ENCODE results near the gene YTHDC2.
"Not testable (repeated sequence)": the region's sequence is repeated elsewhere in the genome, so short reads cannot be mapped to it uniquely, and the experiment has no call there.

YTHDC2 gene

DNA sequence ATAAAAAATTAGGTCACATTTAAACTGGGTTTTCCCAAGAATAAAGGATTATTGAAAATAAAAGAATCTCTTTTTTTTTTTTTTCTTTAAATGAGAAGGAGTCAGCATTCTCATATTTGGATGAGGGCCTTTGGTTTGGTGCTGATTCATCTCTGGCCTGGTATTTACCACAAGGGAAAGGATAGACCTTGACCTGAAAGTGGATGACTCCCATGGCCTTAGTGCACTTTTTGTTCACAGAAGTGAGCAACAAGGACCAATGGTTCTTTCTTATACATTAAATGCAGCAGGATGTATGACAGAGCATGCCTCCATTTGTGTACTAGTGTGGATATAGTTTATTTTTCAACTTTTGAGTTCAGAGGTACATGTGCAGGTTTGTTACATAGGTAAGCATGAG, 6.9 kb downstream of the YTHDC2 start:
- no peak for DNase-seq (ENCODE audit: low read depth in 3 of 3)

DNA sequence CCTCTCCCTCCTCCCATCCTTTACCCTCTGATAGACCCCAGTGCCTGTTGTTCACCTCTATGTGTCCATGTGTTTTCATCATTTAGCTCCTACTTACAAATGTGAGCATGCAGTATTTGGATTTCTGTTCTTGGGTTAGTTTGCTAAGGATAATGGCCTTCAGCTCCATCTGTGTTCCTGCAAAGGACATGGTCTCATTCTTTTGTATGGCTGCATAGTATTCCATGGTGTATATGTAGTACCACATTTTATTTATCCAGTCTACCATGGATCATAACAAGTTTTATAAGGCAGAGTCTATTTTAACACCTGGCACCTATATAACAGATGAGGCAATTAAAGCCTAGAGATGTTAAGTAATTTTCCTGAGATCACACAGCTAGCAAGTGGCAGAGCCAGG, 7.4 kb downstream of the YTHDC2 start:
- DNase-seq (ENCODE audit: low read depth in 3 of 3): no peak

DNA sequence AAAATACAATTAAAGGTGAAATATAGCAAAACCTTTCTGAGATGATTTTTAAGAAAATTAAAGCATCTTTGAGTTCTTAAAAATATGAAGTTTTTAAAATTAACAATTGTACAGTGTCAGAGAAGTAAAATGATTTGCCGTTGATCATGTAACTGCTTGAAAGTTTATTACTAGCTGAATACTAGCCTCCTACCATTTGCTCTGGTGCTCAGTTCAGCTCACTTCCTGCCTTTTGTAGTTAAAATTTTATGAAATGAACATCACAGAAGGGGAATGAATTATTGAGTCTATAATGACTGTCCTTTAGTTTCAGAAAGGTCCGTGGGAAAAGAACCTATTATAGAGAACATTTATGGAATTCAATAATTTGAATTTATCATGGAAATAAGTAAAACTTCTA, 9.7 kb downstream of the YTHDC2 start:
- DNase-seq (ENCODE audit: low read depth in 3 of 3): no peak

DNA sequence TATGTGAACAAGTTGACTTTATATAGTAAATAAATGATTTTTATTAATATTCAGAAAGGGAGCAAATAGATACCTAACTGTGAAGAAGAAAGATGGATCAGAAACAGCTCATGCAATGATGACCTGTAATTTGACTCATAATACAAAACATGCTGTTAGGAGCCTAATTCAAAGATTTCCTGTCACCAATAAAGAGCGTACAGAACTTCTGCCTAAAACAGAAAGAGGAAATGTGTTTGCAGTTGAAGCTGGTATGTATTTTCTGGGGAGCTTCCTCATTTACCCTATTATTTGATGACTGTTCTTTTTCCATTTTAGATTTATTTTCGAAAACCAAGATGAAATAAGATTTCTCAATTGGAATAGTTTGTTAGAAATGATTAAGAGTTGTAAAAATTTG, 11.4 kb downstream of the YTHDC2 start:
- no peak for DNase-seq (ENCODE audit: low read depth in 3 of 3)

DNA sequence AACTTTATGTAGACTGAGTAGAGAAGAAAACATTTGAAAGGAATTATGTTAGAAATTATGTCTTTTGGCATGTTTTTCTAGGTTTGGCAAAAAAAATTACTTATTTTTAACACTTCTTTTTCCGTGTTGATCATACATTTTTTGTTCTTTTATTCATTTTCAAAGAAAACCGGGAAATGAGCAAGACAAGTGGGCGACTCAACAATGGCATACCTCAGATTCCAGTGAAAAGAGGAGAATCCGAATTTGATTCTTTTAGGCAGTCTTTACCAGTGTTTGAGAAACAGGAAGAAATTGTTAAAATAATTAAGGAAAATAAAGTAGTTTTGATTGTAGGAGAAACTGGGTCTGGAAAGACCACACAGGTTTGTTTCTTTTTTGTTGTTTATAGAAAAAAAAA, 12.9 kb downstream of the YTHDC2 start:
- DNase-seq (ENCODE audit: low read depth in 3 of 3): no peak

DNA sequence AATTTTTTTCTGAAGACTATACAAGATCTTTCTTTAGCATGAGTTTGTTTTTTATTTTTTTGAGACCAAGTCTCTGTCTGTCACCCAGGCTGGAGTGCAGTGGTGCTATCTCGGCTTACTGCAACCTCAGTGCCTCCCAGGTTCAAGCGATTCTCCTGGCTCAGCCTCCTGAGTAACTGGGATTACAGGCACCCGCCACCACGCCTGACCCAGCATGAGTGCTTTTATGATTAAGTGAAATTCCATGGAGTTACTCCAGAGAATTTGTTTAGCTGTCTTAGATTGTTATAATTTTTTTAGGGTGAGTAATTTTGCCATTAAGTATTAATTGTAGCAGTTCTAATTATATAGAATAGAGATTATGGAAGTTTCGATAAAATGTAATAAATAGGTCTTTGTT, 14.3 kb downstream of the YTHDC2 start:
- no peak for DNase-seq (ENCODE audit: low read depth in 3 of 3)

DNA sequence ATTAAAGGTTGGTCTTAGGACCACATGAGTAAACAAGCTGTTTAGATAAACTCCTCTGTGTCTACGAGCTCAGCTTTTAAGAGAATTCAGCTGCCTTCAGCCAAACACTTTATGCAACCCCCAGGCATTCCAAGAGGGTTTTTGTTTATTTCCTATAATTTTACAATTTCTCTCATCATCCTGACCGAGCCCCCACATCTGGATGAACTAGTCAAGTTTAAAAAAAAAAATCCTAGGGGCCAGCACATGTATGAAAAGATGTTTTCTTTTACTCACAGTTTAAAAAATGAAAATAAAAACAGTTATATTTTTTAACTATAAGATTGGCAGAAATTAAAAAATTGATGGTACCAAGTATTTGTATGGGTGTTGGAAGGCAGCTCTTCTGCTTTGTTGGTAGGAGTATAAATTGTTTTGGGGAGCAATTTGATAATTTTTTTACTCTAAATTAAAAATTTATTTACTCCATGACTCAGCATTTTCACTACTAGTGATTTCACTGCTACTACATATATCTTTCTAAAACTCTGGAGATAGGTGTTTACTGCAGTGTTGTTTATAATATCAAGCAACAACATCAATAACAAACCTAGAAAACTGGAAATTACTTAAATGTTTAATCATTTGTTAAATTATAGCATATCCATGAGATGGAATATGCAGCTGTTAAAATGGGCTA, 18.1 kb downstream of the YTHDC2 start:
- no peak for DNase-seq (ENCODE audit: low read depth in 3 of 3)

DNA sequence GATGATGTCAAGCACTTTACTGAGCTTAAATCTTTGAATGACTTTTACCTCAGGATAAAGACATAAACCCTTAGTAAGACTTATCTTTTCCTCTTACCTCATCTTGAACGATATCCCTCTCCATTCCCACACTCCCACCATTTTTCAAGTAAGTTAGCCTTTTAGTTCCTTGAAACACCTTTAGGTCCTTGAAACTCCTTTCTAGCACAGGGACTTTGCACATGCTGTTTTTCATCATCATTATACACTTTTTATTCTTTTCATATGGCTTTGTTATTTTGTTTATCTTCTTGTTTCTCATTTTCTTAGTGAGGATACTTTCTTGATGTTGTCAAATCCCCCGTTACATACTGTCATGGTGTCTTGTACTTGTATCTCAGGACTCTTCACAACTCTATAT, 24.8 kb downstream of the YTHDC2 start:
- no peak for DNase-seq (ENCODE audit: low read depth in 3 of 3)

DNA sequence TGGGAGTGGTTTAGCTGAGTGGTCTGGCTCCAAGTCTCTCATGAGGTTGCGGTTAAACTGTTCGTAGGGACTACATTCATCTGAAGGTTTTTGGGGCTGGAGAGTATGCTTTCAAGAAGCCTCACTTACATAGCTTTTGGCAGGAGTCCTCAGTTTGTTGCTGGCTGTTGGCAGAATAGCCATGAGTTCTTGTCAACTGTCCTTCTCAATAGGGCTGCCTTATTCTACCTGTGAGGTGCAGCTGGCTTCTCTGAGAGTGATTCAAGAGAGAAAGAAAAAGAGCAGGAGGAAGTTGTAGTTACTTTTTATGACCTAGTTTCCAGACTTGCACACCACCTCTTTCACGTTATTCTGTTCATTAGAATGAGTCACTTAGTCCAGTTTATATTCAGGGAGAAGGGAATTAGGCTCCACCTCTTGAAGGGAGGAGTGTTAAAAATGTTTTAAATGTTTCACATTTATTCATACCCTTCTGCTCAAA, 33.2 kb downstream of the YTHDC2 start:
- no peak for DNase-seq (ENCODE audit: low read depth in 3 of 3)

DNA sequence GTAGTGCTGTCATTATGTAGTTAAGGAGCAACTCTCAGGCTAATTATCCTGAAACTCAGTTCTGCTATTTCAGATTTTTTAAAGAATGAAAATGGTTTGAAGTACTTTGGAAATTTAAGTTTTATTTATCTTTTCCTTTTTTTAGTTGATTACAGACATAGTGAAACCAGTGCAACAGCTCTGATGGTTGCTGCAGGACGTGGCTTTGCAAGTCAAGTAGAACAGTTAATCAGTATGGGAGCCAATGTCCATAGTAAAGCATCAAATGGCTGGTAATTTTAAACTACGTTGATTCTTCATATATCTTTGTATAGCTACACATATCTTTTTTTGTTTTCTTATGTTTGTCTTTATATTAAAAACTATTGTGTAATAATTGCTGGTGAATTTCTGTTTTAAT, 34.9 kb downstream of the YTHDC2 start:
- no peak for DNase-seq (ENCODE audit: low read depth in 3 of 3)

DNA sequence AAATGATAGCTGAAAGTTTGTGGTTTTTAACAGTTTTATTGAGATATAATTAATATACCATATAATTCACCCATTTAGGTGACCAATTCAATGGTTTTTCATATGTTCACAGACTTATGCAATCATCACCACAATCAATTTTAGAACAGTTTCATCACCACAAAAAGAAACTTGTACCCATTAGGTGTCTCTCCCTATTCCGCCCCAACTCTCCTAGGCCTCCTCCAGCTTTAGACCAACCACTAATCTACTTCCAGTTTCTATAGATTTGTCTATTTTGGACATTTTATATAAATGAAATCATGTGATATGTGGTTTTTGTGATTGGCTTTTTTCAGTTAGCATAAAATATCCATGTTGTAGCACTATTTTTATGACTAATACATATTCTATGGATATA, 38.6 kb downstream of the YTHDC2 start:
- DNase-seq (ENCODE audit: low read depth in 3 of 3): no peak

DNA sequence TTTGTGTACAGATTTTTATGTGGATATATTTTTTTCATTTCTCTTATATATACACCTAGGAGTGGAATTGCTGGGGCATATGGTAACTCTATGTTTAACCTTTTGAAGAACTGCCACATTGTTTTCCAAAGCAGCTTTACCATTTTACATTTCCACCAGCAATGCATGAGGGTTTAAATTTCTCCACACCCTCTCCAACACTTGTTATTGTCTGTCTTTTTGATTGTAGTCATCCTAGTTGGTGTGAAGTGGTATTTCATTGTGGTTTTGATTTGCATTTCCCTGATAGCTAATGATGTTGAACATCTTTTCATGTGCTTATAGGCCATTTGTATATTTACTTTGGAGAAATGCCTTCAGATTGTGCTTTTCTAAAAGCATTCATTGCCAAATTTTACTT, 39.1 kb downstream of the YTHDC2 start:
- no peak for DNase-seq (ENCODE audit: low read depth in 3 of 3)

DNA sequence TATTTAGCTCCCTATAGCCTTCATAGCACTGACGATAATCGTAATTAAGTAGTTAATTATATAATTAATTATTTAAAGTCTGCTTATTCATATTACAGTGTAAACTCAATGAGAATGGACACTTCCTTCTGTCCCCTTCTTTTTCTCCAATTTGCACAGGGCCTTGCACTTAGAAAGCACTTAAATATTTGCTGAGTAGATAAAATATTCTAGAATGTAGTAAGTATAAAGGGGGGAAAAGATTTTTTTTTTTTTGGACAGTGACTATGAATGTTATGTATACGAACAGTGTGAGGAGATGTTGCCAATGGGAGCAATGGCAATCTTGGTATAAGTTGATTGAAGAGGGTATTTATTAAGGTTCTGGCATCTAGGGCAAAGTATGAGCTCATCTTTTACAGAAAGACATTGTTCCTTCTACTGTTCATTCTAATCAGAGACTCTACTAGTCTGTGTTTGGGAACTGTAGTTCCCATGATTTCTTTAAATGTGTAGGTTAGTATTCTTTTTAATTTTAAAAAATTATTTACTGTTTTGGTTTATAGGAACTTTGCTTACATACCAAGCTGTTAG, 49.4 kb downstream of the YTHDC2 start:
- no peak for DNase-seq (ENCODE audit: low read depth in 3 of 3)

DNA sequence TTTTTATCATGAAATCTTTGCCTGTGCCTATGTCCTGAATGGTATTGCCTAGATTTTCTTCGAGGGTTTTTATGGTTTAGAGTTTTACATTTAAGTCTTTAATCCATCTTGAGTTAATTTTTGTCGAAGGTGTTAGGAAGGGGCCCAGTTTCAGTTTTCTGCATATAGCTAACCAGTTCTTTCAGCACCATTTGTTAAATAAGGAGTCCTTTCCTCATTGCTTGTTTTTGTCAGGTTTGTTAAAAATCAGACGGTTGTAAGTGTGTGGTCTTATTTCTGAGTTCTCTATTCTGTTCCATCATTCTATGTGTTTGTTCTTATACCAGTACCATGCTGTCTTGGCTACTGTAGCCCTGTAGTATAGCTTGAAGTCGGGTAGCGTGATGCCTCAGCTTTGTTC, 55.9 kb downstream of the YTHDC2 start:
- no peak for DNase-seq (ENCODE audit: low read depth in 3 of 3)

DNA sequence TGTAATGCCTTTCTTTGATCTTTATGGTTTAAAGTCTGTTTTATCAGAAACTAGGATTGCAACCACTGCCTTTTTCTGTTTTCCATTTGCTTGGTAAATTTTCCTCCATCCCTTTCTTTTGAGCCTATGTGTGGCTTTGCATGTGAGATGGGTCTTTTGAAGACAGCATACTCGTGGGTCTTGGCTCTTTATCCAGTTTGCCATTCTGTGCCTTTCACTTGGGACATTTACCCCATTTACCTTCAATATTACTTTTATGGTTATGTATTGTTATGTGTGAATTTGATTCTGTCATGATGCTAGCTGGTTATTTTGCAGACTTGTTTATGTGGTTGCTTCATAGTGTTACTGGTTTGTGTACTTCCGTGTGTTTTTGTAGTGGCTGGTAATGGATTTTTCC, 59.2 kb downstream of the YTHDC2 start:
- DNase-seq (ENCODE audit: low read depth in 3 of 3): no peak

DNA sequence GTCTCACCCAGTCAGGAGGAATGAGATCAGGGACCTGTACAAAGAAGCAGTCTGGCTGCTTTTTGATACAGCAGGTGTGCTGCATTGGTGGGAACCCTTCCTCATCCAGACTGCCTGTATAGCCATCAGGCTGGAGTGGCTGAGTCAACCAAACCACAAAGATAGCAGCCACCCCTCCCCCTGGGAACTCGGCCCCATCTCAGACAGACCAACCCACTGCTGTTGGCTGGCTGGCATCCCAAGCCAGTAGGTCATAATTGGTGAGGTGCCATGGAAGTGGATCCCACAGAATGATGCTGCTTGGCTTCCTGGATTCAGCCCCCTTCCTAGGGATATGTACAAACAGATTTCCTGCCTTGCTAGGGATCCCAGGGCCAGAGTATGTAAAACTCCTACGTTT, 60.9 kb downstream of the YTHDC2 start:
- DNase-seq (ENCODE audit: low read depth in 3 of 3): no peak

DNA sequence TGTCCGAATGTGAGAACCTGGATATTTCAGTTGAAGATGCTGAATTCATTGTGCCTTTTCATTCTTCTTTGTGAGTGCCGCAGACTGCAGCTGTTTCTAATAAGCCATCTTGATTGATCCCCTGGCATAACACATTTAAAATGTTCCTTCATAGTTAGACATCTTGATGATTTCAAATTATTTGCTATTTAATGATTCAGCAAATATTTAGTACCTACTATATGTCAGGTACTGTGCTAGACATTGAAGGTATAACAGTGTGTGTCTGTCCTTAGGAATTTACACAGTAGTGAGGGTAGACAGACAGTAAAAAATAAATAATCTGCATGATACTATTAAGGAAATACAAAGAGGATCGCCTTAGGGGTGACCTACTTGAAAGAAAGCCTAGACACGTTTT, 61.6 kb downstream of the YTHDC2 start:
- DNase-seq (ENCODE audit: low read depth in 3 of 3): no peak

DNA sequence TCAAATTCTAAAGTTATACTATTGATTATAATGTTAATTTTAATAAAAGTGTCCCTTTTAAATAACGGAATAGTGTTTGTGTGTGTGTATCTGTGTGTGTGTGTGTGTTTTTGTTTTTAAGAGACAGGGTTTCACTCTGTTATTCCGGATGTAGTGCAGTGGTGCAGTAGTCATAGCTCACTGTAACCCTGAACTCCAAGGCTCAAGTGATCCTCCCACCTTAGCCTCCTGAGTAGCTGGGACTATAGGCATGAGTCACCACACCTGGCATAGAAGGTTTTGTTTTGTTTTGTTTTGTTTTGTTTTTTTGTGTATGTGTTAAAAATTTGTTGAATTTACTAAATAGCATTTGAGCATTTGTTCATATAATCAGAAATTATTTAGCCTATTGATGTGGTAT, 64.6 kb downstream of the YTHDC2 start:
- no peak for DNase-seq (ENCODE audit: low read depth in 3 of 3)

DNA sequence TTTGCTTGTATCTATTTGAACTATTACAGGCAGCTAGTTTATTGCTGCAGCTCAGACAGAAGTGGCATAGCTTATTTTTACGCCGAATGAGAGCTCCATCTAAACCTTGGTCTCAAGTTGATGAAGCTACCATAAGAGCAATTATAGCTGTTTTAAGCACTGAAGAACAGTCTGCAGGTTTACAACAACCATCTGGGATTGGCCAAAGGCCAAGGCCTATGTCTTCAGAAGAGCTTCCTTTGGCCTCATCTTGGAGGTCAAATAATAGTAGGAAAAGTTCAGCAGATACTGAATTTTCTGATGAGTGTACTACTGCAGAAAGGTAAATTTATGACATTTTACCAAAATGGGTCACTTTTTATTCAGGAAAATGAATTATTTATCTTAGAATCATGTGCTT, 67.9 kb downstream of the YTHDC2 start:
- DNase-seq (ENCODE audit: low read depth in 3 of 3): no peak

DNA sequence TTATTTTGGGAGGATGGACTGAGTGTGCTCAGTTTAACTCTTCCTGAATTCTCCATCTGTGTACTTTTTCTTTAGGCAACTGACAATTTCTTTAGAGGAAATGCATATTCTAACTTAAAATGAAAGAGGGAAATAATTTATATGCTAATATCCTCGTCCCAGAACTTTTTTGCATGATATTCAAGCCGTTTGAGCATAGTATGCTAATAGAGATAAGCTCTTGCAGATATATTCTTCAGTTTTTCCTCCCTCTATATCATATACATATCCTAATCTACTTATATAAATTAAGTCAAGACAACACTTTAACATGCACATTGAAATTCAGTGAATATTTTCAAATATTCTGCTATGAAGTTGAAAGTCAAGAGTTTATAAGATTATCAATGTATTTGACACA, 84.7 kb downstream of the YTHDC2 start:
- DNase-seq (ENCODE audit: low read depth in 3 of 3): no peak

DNA sequence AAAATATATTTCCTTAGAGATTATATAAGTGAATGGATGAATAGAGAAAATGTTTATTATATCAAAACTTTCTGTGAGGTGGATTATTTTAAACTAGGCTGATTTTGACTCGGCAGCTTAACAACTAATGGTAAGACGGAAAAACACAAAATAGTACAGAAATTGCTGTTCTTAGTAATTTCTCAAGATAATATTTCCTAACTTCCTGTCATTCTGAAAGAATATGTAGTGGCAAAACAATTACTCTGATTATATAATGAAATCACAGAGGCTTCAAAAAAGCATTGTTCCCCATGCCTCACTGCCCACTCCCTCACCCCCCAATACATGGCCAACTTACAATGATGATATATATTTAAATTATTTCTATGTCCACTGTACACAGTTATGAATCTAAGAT, 85.4 kb downstream of the YTHDC2 start:
- no peak for DNase-seq (ENCODE audit: low read depth in 3 of 3)

DNA sequence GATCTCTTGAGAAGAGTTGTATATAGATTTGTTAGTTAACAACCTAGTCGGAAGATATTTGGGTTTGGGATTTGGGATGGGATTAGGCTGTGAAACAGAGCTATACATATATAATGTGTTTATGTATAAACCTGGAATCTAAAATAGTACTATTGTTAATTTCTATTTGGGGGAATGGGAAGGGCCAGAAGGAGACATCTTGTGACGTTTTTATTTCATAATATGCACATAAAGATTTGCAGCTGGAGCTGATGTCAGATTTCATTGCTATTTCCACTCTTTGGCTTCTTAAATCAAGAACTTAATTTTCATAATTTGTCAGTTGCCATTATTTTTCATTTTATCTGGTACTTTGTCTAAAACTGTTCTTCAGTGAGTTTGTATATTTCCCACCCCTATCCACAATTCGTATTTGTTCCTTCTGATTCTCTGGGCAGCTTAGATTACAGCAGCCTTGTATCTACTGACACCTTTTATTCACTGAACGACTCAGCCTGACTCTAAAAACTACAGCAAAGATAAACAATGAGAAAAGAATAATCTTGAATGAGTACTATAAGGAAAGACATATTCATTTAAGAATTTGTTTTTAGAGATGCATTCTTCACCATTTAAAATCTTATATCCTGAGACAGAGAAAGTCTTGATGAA, 86.9 kb downstream of the YTHDC2 start:
- DNase-seq (ENCODE audit: low read depth in 3 of 3): no peak

DNA sequence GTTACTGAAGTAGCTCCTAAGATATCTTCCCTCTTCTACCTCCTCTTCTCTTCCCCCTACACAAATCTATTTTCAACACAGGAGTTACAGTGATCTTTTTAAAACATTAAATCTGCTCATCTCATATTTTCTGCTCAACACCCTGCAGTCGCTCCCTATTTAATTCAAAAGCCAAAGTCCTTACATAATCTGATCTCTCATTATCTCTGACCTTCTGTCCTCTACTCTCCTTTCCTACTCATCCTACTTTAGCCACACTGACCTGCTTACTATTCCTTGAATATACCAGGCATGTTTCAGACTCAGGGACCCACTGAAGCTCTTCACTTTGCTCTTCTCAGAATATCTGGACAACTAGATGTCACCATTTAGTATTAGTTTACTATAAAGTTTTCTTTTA, 87.9 kb downstream of the YTHDC2 start:
- DNase-seq (ENCODE audit: low read depth in 3 of 3): no peak

DNA sequence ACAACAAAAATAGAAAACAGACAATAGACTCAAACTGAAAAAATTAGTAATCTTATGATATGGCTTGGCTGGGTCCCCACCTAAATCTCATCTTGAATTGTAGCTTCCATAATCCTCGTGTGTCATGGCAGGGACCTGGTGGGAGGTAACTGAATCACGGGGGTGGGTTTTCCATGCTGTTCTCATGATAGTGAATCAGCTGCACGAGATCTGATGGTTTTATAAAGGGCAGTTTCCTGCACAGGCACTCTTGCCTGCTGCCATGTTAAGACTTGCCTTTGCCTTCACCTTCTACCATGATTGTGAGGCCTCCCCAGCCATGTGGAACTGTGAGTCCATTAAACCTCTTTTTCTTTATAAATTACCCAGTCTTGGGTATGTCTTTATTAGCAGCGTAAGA, 89.8 kb downstream of the YTHDC2 start:
- DNase-seq (ENCODE audit: low read depth in 3 of 3): not testable (repeated sequence)

All from stimulated activated CD4-positive, alpha-beta T cell treated with anti-CD3 and anti-CD28 coated beads, TNF-alpha, amount 100 ng/mL, for 4 hours (primary cell).